K562 (cell line): ENCODE data around the gene IGFBPL1. TPM values are rescaled to one million over a fixed set of nuclear protein-coding genes. Genes with fewer than 3 reads are reported as not detected.

Source experiments
- CBFA2T3 ChIP-seq: fragments of 450-650 bp; IDR thresholded peaks from 2 replicates; pipeline ENCODE4 v1.6.1; 2017
- CREB5 ChIP-seq: fragments of 250-450 bp; sonication (Bioruptor Pico); IDR thresholded peaks from 2 replicates; pipeline ENCODE4 v1.5.0; 2020; ENCODE audit warnings: mild to moderate bottlenecking
- CSDE1 ChIP-seq, 2 experiments: fragments of 450-650 bp; IDR thresholded peaks; 2 replicates each; pipeline ENCODE4 v1.6.1; 2016; ENCODE audit warnings: mild to moderate bottlenecking in 1 of 2
- DMBX1 ChIP-seq: fragments of 250-450 bp; sonication (Bioruptor Pico); IDR thresholded peaks from 2 replicates; pipeline ENCODE4 v1.8.0; 2022; ENCODE audit warnings: inconsistent platforms, mild to moderate bottlenecking, moderate library complexity, borderline replicate concordance
- DPF2 ChIP-seq: fragments of 450-650 bp; IDR thresholded peaks from 2 replicates; pipeline ENCODE4 v1.6.1; 2016
- ETV5 ChIP-seq: sonication (generic); formaldehyde crosslinking; IDR thresholded peaks from 2 replicates; pipeline ENCODE4 v1.4.0; 2020; ENCODE audit warnings: low read depth, mild to moderate bottlenecking, missing genetic modification reagents
- FOXM1 ChIP-seq, 2 experiments: fragments of 450-650 bp in 1 of 2; sonication (generic) in 1 of 2; formaldehyde crosslinking in 1 of 2; IDR thresholded peaks; 2 replicates each; pipeline versions ENCODE4 v1.6.1 to v1.9.0; 2017 to 2022; ENCODE audit warnings: low read depth in 2 of 2, mild to moderate bottlenecking in 2 of 2, missing genetic modification reagents in 1 of 2, moderate library complexity in 1 of 2
- FOXP1 ChIP-seq: sonication (generic); formaldehyde crosslinking; IDR thresholded peaks from 2 replicates; pipeline ENCODE4 v1.8.0; 2022; ENCODE audit warnings: mild to moderate bottlenecking, missing genetic modification reagents
- JUND ChIP-seq, 2 experiments: IDR thresholded peaks; 2 replicates in 1 of 2; 3 replicates in 1 of 2; pipeline ENCODE4 v1.6.1; 2011; ENCODE audit warnings: borderline replicate concordance in 2 of 2, low read depth in 2 of 2, low read length in 2 of 2, improper control_type of control experiment in 1 of 2, missing biosample characterization in 1 of 2, missing genetic modification characterization in 1 of 2, missing genetic modification reagents in 1 of 2
- KDM2B ChIP-seq: fragments of 250-450 bp; sonication (Bioruptor Pico); IDR thresholded peaks from 2 replicates; pipeline ENCODE4 v1.8.0; 2021; ENCODE audit warnings: mild to moderate bottlenecking, moderate library complexity
- MLLT1 ChIP-seq, 2 experiments: fragments of 450-650 bp; IDR thresholded peaks; 2 replicates each; pipeline ENCODE4 v1.6.1; 2016
- MTA1 ChIP-seq: fragments of 450-650 bp; IDR thresholded peaks from 2 replicates; pipeline ENCODE4 v1.6.1; 2017; ENCODE audit warnings: borderline replicate concordance
- PRDM10 ChIP-seq: fragments of 450-650 bp; IDR thresholded peaks from 2 replicates; pipeline ENCODE4 v1.6.1; 2018; ENCODE audit not compliant: partially characterized antibody
- PYGO2 ChIP-seq: fragments of 450-650 bp; IDR thresholded peaks from 2 replicates; pipeline ENCODE4 v1.6.1; 2016; ENCODE audit warnings: mild to moderate bottlenecking, missing genetic modification characterization, moderate library complexity, missing compliant biosample characterization
- RBM25 ChIP-seq: fragments of 200-400 bp; formaldehyde crosslinking; IDR thresholded peaks from 2 replicates; pipeline ENCODE4 v1.6.1; 2018; ENCODE audit warnings: low read length, low read depth, moderate library complexity; ENCODE audit not compliant: severe bottlenecking
- SRSF7 ChIP-seq: fragments of 200-400 bp; formaldehyde crosslinking; optimal IDR thresholded peaks from 2 replicates; pipeline ENCODE3; 2017; ENCODE audit warnings: mild to moderate bottlenecking, low read depth, low read length
- TRIM28 ChIP-seq: fragments of 450-650 bp; IDR thresholded peaks from 2 replicates; pipeline ENCODE4 v1.6.1; 2017
- ZNF212 ChIP-seq: fragments of 450-650 bp; formaldehyde crosslinking; IDR thresholded peaks from 2 replicates; pipeline ENCODE4 v1.4.0; 2020; ENCODE audit warnings: mild to moderate bottlenecking
- ZNF384 ChIP-seq: IDR thresholded peaks from 2 replicates; pipeline ENCODE4 v1.6.1; 2012; ENCODE audit warnings: low read depth, low read length, improper control_type of control experiment
- ZNF707 ChIP-seq: fragments of 250-450 bp; sonication (Bioruptor Pico); conservative IDR thresholded peaks from 2 replicates; pipeline ENCODE4 v1.8.0; 2022; ENCODE audit warnings: inconsistent platforms, mild to moderate bottlenecking, moderate library complexity
- ZNF76 ChIP-seq: fragments of 250-450 bp; sonication (Bioruptor Pico); IDR thresholded peaks from 2 replicates; pipeline ENCODE4 v1.4.0; 2020; ENCODE audit warnings: mild to moderate bottlenecking, moderate library complexity, borderline replicate concordance
- polyA plus RNA-seq, 8 experiments: library from polyadenylated mRNA; depleted of rRNA in 4 of 8; stranded (reverse) in 5 of 8; unstranded in 3 of 8; fragments of >200 nt; fragmentation: Nextera tagmentation in 2 of 8; fragmentation: Illumina TruSeq in 1 of 8; extraction: Ambion mirVana in 2 of 8; extraction: Trizol in 1 of 8; gene quantifications; 2 replicates each; pipeline versions ENCODE4 v1.2.1 to v1.2.3, GENCODE V29; 2011 to 2014; ENCODE audit warnings: inconsistent platforms in 1 of 8, missing spikeins in 1 of 8
- total RNA-seq, 7 experiments: library from RNA; depleted of rRNA in 6 of 7; stranded (reverse); fragments of >200 nt in 6 of 7; fragmentation: Illumina TruSeq in 2 of 7; extraction: Trizol in 2 of 7; gene quantifications; 2 replicates each; pipeline versions ENCODE4 v1.2.1 to v1.2.3, GENCODE V29; 2011 to 2021; ENCODE audit warnings: low replicate concordance in 1 of 7
- TF ChIP-seq, protein P1 (sequence below): fragments of 450-650 bp; formaldehyde crosslinking; IDR thresholded peaks from 2 replicates; pipeline ENCODE4 v1.4.0; 2020; ENCODE audit warnings: mild to moderate bottlenecking, moderate library complexity

The IGFBPL1 gene
- total and polyA plus RNA-seq, 9 of the 15 experiments (the other 6 are each of a cell fraction or from before 2014, with no cell fraction given): not detected

DNA sequence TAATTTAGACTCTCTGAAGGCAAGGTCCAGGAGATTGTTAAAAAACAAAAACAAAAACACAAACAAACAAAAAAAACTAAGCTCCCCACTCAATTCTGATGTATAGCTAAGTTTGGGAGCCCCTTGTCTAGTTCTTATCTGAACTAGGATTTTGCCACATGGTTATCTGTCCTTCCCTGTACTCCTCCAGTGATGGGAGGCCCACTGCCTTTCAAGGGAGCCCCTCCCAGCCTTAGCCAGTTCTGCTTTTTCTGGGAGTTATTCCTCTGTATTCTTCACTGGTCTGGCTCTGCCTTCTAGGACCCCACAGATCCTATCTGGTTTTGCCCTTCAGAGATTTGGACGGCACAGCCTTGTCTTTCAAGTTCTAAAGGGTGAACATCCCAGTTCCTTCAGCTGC, 33.8 kb downstream of the IGFBPL1 start (continued):
- TF ChIP-seq JUND (IDR thresholded peaks at IDR 0.05; ENCODE audit: borderline replicate concordance, low read depth, low read length) (peak; percentile 17; the same call in 1 of the 2 replicates), JUND (tag; IDR thresholded peaks at IDR 0.05; ENCODE audit: borderline replicate concordance, low read depth, low read length) (no peak), RBM25 (no peak), KDM2B (CRISPR knock-in tag) (no peak), MTA1 (0 out of 2 replicates have a peak, but pooled peaks have one; percentile 66), FOXP1 (CRISPR knock-in tag) (no peak), DPF2 (peak; percentile 83), CSDE1 (IDR thresholded peaks at IDR 0.05) (no peak), PRDM10 (no peak), ZNF212 (CRISPR knock-in tag) (no peak), ZNF76 (no peak), ZNF384 (0 out of 2 replicates have a peak, but pooled peaks have one; percentile 9), CBFA2T3 (peak; percentile 70), ETV5 (CRISPR knock-in tag) (no peak), TRIM28 (no peak), CREB5 (CRISPR knock-in tag) (no peak), SRSF7 (no peak), DMBX1 (no peak), PYGO2 (no peak), ZNF707 (CRISPR knock-in tag) (no peak), MLLT1 (IDR thresholded peaks at IDR 0.05) (no peak), FOXM1 (IDR thresholded peaks at IDR 0.05; ENCODE audit: low read depth) (0 out of 2 replicates have a peak, but pooled peaks have one; percentile 37), FOXM1 (CRISPR knock-in tag; IDR thresholded peaks at IDR 0.05; ENCODE audit: low read depth) (no peak)
- TF ChIP-seq, protein P1, sequence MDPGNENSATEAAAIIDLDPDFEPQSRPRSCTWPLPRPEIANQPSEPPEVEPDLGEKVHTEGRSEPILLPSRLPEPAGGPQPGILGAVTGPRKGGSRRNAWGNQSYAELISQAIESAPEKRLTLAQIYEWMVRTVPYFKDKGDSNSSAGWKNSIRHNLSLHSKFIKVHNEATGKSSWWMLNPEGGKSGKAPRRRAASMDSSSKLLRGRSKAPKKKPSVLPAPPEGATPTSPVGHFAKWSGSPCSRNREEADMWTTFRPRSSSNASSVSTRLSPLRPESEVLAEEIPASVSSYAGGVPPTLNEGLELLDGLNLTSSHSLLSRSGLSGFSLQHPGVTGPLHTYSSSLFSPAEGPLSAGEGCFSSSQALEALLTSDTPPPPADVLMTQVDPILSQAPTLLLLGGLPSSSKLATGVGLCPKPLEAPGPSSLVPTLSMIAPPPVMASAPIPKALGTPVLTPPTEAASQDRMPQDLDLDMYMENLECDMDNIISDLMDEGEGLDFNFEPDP (CRISPR knock-in tag): no peak
